Choroid plexus epithelial cell (primary cell): Measurements from ENCODE around the gene COL4A3.

ENCODE experiments used
- DNase-seq: peaks from one replicate; pipeline ENCODE4 v3.0.0-alpha.2; 2010; ENCODE audit warnings: low read depth
- H3K4me3 ChIP-seq: 2 replicates; pipeline ENCODE4 v1.5.1; 2011; ENCODE audit warnings: low read depth, mild to moderate bottlenecking, control low read depth, low read length, moderate library complexity
- CTCF ChIP-seq: conservative IDR thresholded peaks from 2 replicates; pipeline ENCODE4 v1.5.1; 2011; ENCODE audit warnings: low read depth, mild to moderate bottlenecking, control low read depth, inconsistent platforms, low read length, moderate library complexity

The COL4A3 gene

DNA sequence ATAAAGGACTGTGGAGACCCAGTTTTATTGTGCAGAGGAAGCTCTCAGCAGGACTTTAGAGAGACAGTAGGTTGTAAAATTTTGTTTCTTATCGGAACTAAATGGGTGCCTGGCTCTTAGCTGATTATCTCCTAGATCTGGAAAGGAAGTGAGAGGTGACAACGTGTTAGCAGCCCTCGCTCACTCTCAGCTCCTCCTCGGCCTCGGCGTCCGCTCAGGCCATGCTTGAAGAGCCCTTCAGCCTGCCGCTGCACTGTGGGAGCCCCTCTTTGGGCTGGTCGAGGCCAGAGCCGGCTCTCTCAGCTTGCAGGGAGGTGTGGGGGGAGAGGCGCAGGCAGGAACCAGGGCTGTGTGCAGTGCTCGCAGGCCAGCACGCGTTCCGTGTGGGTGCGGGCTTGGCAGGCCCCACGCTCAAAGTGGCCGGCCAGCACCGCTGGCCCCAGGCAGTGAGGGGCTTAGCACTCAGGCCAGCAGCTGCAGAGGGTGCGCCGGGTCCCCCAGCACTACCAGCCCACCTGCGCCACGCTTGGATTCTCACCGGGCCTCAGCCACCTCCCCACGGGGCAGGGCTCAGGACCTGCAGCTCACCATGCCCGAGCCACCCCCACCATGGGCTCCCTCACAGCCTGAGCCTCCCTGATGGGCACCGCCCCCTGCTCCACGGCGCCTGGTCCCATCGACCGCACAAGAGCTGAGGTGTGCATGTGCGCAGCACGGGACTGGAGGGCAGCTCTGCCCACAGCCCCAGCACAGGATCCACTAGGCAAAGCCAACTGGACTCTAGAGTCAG lies 156.1 kb downstream of the COL4A3 start:
- no peak overlapping the region for H3K4me3 ChIP-seq
- no peak for DNase-seq
- no peak for TF ChIP-seq CTCF

DNA sequence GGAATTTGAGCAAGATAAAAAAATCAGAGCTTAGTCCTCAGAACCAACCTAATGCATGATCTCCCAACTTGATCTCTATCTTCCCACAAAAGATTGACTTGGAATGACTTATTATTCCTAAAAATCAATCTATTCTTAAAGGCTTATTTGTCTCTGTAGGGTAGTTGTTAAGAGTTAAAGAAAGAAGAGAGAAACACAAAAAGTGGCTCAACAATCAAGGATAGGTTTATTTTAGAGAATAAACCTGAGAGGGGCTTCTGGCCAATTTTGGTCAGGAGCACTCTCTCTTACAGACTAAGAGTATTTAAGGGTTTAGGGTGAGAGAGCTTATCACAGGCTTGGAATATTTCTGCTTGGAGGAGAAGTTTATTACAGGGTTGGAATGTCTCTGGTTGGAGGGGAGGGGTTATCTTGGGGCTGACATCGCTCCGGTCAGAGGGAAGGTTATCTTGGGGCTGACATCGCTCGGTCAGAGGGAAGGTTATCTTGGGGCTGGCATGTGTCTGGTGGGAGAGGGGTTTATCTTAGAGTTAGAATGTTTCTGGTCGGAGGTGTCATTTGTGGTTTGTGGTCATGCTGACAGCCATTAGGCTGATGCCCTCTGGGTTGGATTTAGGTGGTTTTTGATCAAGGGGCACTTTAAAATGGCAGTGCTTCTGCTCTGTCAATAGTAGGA lies 158.2 kb downstream of the COL4A3 start:
- no peak overlapping the region for H3K4me3 ChIP-seq
- no peak for DNase-seq
- no peak for TF ChIP-seq CTCF

- no peak for TF ChIP-seq CTCF
- H3K4me3 ChIP-seq, result no peak overlapping the region
- DNase-seq, result no peak
Measured at GRCh38 chr2:227323818-227324217, 159.4 kb downstream of the COL4A3 start.

GRCh38 chr2:227324642-227324994 lies 160.2 kb downstream of the COL4A3 start:
- TF ChIP-seq CTCF, result no peak
- peak; percentile 42 for DNase-seq
- H3K4me3 ChIP-seq, result peak overlapping the region; percentile 88

DNA sequence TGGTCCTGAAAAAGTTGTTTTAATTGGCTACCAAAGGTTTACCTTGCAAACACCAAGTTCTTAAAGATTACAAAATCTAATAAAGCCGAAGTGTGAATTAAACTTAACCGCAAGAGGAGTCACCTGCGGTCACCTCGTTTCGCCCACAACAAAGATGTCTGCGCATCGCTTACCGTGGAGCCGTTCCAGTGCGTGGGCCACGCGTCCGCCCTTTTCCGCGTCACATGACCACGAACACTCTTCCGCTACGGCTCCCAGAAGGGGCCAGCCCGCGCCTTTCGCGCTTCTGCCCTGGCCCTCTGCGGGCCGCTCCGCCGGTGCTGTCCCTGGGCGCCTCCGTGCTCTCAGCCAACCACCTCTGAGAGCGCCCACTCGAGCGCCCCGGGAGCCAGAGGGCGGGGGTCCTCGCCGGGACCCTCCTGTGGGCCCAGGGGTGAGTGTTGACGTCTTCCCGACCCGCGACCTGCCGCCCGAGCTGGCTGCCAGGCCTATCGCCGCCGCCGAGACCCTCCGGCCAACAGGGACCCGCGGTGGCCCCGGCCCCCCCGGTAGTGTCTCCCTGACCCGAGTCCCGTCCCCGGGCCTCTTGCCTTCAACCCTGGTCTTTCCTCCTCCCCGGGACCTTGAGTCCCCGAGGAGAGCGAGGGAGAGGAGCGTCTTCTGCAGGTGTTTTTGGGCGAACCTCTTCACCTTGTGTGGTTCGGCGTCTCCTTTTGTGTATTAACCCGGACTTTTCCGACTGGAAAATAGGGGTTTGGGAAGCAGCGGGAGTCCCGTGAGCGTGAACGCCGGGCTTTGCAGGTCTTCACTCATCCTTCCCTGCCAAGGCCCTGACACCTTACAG lies 160.8 kb downstream of the COL4A3 start, which contains the start of gene MFF:
Gene MFF (plus strand): TSS at position 257 of the 844 bp plus-strand sequence. CDS start 5,415 bp downstream, outside the sequence.
- peak; percentile 95 for DNase-seq
- TF ChIP-seq CTCF, result peak; percentile 6
- H3K4me3 ChIP-seq, result peak within 1 kb of the TSS; percentile 88

DNA sequence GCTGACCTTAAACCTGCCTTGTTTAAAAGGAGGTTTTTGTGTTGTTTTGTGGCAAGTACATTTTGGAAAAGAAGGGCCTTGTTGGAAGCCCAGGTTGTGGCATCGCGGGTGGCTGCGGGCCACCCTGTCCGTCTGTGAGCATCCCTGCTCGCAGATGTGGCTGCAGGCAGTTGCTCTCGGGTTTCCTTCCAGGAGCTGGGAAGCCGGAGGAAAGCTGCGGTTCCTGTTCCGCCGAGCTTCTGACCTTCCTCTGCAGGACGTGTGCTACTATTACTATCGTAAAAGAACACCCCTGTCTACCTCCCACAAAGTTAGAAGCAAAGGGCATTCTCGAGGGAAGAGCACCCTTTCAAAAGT lies 161.4 kb downstream of the COL4A3 start:
- TF ChIP-seq CTCF, result no peak
- peak; percentile 52 for DNase-seq
- peak overlapping the region; percentile 88 for H3K4me3 ChIP-seq
